Measurements from ENCODE around the gene CBX4. TPM values are rescaled to one million over a fixed set of nuclear protein-coding genes. Genes with fewer than 3 reads are reported as not detected.

The CBX4 gene
- total and polyA plus RNA-seq, 3 experiments from 2014 or later = 9.8 to 12.2 (median 12.1) TPM

GRCh38 chr17:79833744-79834564 lies 5.3 kb downstream of the CBX4 start:
- Histone ChIP-seq H3K9me3 (ENCODE audit: low read length) (no peaks in the 10 kb centered on the region), H3K36me3 (ENCODE audit: insufficient read depth, low read length) (peaks cover 5% of the 10 kb centered on the region), H3K27ac (ENCODE audit: low read depth, low read length) (peak overlapping the region; percentile 80), H3K27me3 (ENCODE audit: insufficient read depth, low read length, poor library complexity, severe bottlenecking) (no peaks in the 10 kb centered on the region), H3K4me3 (ENCODE audit: low read length) (no peak overlapping the region), H3K4me1 (ENCODE audit: insufficient read depth, low read length) (peaks cover 37% of the 10 kb centered on the region)
- Mint-ChIP-seq H3K4me3 (peak overlapping the region in 1 of 7 donors; percentile 56), H3K27me3 (peaks cover 0 to 8% of the 10 kb centered on the region in 2 donors), H3K9me3 (no peaks in the 10 kb centered on the region), H3K36me3 (peaks cover 0 to 38% (median 5%) of the 10 kb centered on the region in 3 donors), H3K4me1 (peaks cover 20 to 55% (median 31%) of the 10 kb centered on the region in 3 donors), H3K27ac (no peak overlapping the region)
- no peak for DNase-seq
- CTCF ChIA-PET = interaction anchor here (2.4 to 3.5 kb wide), 2 partner anchors 15 to 29 kb away, joined by 7 to 15 read pairs; no protein-coding TSS in a partner anchor
- POLR2A ChIA-PET = no interaction called here

- Mint-ChIP-seq H3K9me3 (no peaks in the 10 kb centered on the region), H3K36me3 (peaks cover 0 to 33% (median 5%) of the 10 kb centered on the region in 3 donors), H3K27me3 (peaks cover 0 to 2% of the 10 kb centered on the region in 2 donors), H3K4me1 (peaks cover 23 to 53% (median 28%) of the 10 kb centered on the region in 3 donors), H3K27ac (peak overlapping the region in 2 of 8 donors; percentile 21 to 50), H3K4me3 (peak overlapping the region in 5 of 7 donors; percentile 17 to 57 (median 39))
- peaks cover 5% of the 10 kb centered on the region for H3K36me3 ChIP-seq (ENCODE audit: insufficient read depth, low read length)
- no peaks in the 10 kb centered on the region for H3K27me3 ChIP-seq (ENCODE audit: insufficient read depth, low read length, poor library complexity, severe bottlenecking)
- peak overlapping the region; percentile 80 for H3K27ac ChIP-seq (ENCODE audit: low read depth, low read length)
- peaks cover 38% of the 10 kb centered on the region for H3K4me1 ChIP-seq (ENCODE audit: insufficient read depth, low read length)
- H3K9me3 ChIP-seq (ENCODE audit: low read length) = no peaks in the 10 kb centered on the region
- no peak for DNase-seq
- ChIA-PET CTCF (interaction anchor here (2.4 kb wide), 1 partner anchor 28 kb away, joined by 7 read pairs; no protein-coding TSS in a partner anchor), POLR2A (interaction anchor here (0.9 kb wide), 1 partner anchor 21 kb away, joined by 4 read pairs; no protein-coding TSS in a partner anchor)
- H3K4me3 ChIP-seq (ENCODE audit: low read length) = no peak overlapping the region
Measured at GRCh38 chr17:79833110-79833450, 6.2 kb downstream of the CBX4 start.

GRCh38 chr17:79832218-79833109 lies 6.8 kb downstream of the CBX4 start:
- POLR2A ChIA-PET = interaction anchor here (0.6 to 0.9 kb wide), 2 partner anchors 20 to 491 kb away, joined by 3 to 4 read pairs; no protein-coding TSS in a partner anchor
- Histone ChIP-seq H3K4me3 (ENCODE audit: low read length) (no peak overlapping the region), H3K4me1 (ENCODE audit: insufficient read depth, low read length) (peaks cover 36% of the 10 kb centered on the region), H3K9me3 (ENCODE audit: low read length) (no peaks in the 10 kb centered on the region), H3K36me3 (ENCODE audit: insufficient read depth, low read length) (peaks cover 5% of the 10 kb centered on the region), H3K27ac (ENCODE audit: low read depth, low read length) (peak overlapping the region; percentile 80), H3K27me3 (ENCODE audit: insufficient read depth, low read length, poor library complexity, severe bottlenecking) (no peaks in the 10 kb centered on the region)
- CTCF ChIA-PET = no interaction called here
- peaks cover 19 to 48% (median 23%) of the 10 kb centered on the region in 3 donors for H3K4me1 Mint-ChIP-seq
- peaks cover under 1 to 3% of the 10 kb centered on the region in 2 donors for H3K27me3 Mint-ChIP-seq
- peaks cover 0 to 28% (median 5%) of the 10 kb centered on the region in 3 donors for H3K36me3 Mint-ChIP-seq
- H3K4me3 Mint-ChIP-seq = peak overlapping the region in 2 of 7 donors; percentile 17 to 57
- peak overlapping the region in 1 of 8 donors; percentile 50 for H3K27ac Mint-ChIP-seq
- peak in 1 of 5 donors; percentile 18 for DNase-seq
- H3K9me3 Mint-ChIP-seq = no peaks in the 10 kb centered on the region

- Histone ChIP-seq H3K4me1 (ENCODE audit: insufficient read depth, low read length) (peaks cover 26% of the 10 kb centered on the region), H3K36me3 (ENCODE audit: insufficient read depth, low read length) (peaks cover 5% of the 10 kb centered on the region), H3K4me3 (ENCODE audit: low read length) (no peak overlapping the region), H3K9me3 (ENCODE audit: low read length) (no peaks in the 10 kb centered on the region), H3K27me3 (ENCODE audit: insufficient read depth, low read length, poor library complexity, severe bottlenecking) (no peaks in the 10 kb centered on the region), H3K27ac (ENCODE audit: low read depth, low read length) (peak overlapping the region; percentile 80)
- Mint-ChIP-seq H3K27me3 (peaks cover 3 to 5% of the 10 kb centered on the region in 2 donors), H3K27ac (peak overlapping the region in 1 of 8 donors; percentile 42), H3K9me3 (no peaks in the 10 kb centered on the region), H3K4me1 (peaks cover 15 to 42% (median 27%) of the 10 kb centered on the region in 3 donors), H3K4me3 (peak overlapping the region in 2 of 7 donors; percentile 27 to 48), H3K36me3 (peaks cover 0 to 23% (median 5%) of the 10 kb centered on the region in 3 donors)
- DNase-seq = no peak
- CTCF ChIA-PET = no interaction called here
- POLR2A ChIA-PET = interaction anchor here (0.6 kb wide), 1 partner anchor 492 kb away, joined by 3 read pairs; no protein-coding TSS in a partner anchor
Measured at GRCh38 chr17:79831265-79832217, 7.7 kb downstream of the CBX4 start.

GRCh38 chr17:79830763-79831264 lies 8.4 kb downstream of the CBX4 start:
- peaks cover 5% of the 10 kb centered on the region for H3K36me3 ChIP-seq (ENCODE audit: insufficient read depth, low read length)
- ChIA-PET POLR2A (interaction anchor here (1.1 kb wide), 1 partner anchor 9 kb away, joined by 3 read pairs; no protein-coding TSS in a partner anchor), CTCF (interaction anchor here (1.0 kb wide), 1 partner anchor 22 kb away, joined by 3 read pairs; no protein-coding TSS in a partner anchor)
- H3K27me3 ChIP-seq (ENCODE audit: insufficient read depth, low read length, poor library complexity, severe bottlenecking) = no peaks in the 10 kb centered on the region
- H3K27ac Mint-ChIP-seq = peak overlapping the region in 1 of 8 donors; percentile 84
- H3K4me3 Mint-ChIP-seq = peak overlapping the region in 1 of 7 donors; percentile 74
- H3K9me3 Mint-ChIP-seq = no peaks in the 10 kb centered on the region
- peaks cover 19% of the 10 kb centered on the region for H3K4me1 ChIP-seq (ENCODE audit: insufficient read depth, low read length)
- DNase-seq = no peak
- peaks cover 6 to 7% of the 10 kb centered on the region in 2 donors for H3K27me3 Mint-ChIP-seq
- peaks cover 0 to 21% (median 5%) of the 10 kb centered on the region in 3 donors for H3K36me3 Mint-ChIP-seq
- H3K27ac ChIP-seq (ENCODE audit: low read depth, low read length) = peak overlapping the region; percentile 80
- peaks cover 14 to 45% (median 31%) of the 10 kb centered on the region in 3 donors for H3K4me1 Mint-ChIP-seq
- no peak overlapping the region for H3K4me3 ChIP-seq (ENCODE audit: low read length)
- H3K9me3 ChIP-seq (ENCODE audit: low read length) = no peaks in the 10 kb centered on the region

GRCh38 chr17:79830303-79830702 lies 8.9 kb downstream of the CBX4 start:
- POLR2A ChIA-PET = interaction anchor here (1.1 kb wide), 1 partner anchor 9 kb away, joined by 3 read pairs; no protein-coding TSS in a partner anchor

More at GRCh38 chr17:79830303-79830702, 8.9 kb downstream of the CBX4 start:
- Mint-ChIP-seq H3K4me3 (no peak overlapping the region), H3K27me3 (peaks cover 7 to 10% of the 10 kb centered on the region in 2 donors), H3K36me3 (peaks cover 0 to 16% (median 5%) of the 10 kb centered on the region in 3 donors), H3K4me1 (peaks cover 14 to 41% (median 31%) of the 10 kb centered on the region in 3 donors), H3K27ac (no peak overlapping the region), H3K9me3 (no peaks in the 10 kb centered on the region)
- H3K36me3 ChIP-seq (ENCODE audit: insufficient read depth, low read length) = peaks cover 3% of the 10 kb centered on the region
- H3K4me1 ChIP-seq (ENCODE audit: insufficient read depth, low read length) = peaks cover 16% of the 10 kb centered on the region
- no peak overlapping the region for H3K4me3 ChIP-seq (ENCODE audit: low read length)
- no peak for DNase-seq
- no peaks in the 10 kb centered on the region for H3K9me3 ChIP-seq (ENCODE audit: low read length)
- CTCF ChIA-PET = interaction anchor here (1.0 kb wide), 1 partner anchor 22 kb away, joined by 3 read pairs; no protein-coding TSS in a partner anchor
- H3K27ac ChIP-seq (ENCODE audit: low read depth, low read length) = peak overlapping the region; percentile 80
- H3K27me3 ChIP-seq (ENCODE audit: insufficient read depth, low read length, poor library complexity, severe bottlenecking) = no peaks in the 10 kb centered on the region
